ENCODE data around the gene CNTLN. TPM values are rescaled to one million over a fixed set of nuclear protein-coding genes. Genes with fewer than 3 reads are reported as not detected.

CNTLN gene
- total RNA-seq, 1 experiment from 2014 or later, result 6.7 TPM

GRCh38 chr9:17402309-17402708, 267.5 kb downstream of the CNTLN start:
- no peak for TF ChIP-seq CTCF (IDR thresholded peaks at IDR 0.05; ENCODE audit: unreplicated experiment)
- no peaks in the 10 kb centered on the region for H3K4me1 Mint-ChIP-seq (ENCODE audit: insufficient read depth, unreplicated experiment)
- intact Hi-C loops (cut with micrococcal nuclease), result loop anchor here (5.0 kb wide), 1 partner anchor 285 kb away; no protein-coding TSS in a partner anchor
- H3K9me3 Mint-ChIP-seq (ENCODE audit: unreplicated experiment), result no peaks in the 10 kb centered on the region
- POLR2A ChIA-PET, result no interaction called here
- peak; percentile 44 for DNase-seq (ENCODE audit: unreplicated experiment)
- H3K27ac Mint-ChIP-seq (ENCODE audit: low read depth, unreplicated experiment), result no peak overlapping the region
- CTCF ChIA-PET, result interaction anchor here (0.6 to 1.2 kb wide), 4 partner anchors 17 to 409 kb away, joined by 3 to 4 read pairs (median 4); no protein-coding TSS in a partner anchor
- no peak overlapping the region for H3K4me3 Mint-ChIP-seq (ENCODE audit: unreplicated experiment)
- no TSS peak for BruUV-seq (replicated peaks)
- peaks cover 4% of the 10 kb centered on the region for H3K36me3 Mint-ChIP-seq (ENCODE audit: insufficient read depth, unreplicated experiment)
- no peaks in the 10 kb centered on the region for H3K27me3 Mint-ChIP-seq (ENCODE audit: insufficient read depth, unreplicated experiment)

GRCh38 chr9:17403539-17403938, 268.7 kb downstream of the CNTLN start:
- peaks cover 4% of the 10 kb centered on the region for H3K36me3 Mint-ChIP-seq (ENCODE audit: insufficient read depth, unreplicated experiment)
- no peaks in the 10 kb centered on the region for H3K4me1 Mint-ChIP-seq (ENCODE audit: insufficient read depth, unreplicated experiment)
- no peak overlapping the region for H3K27ac Mint-ChIP-seq (ENCODE audit: low read depth, unreplicated experiment)
- no TSS peak for BruUV-seq (replicated peaks)
- no peak for DNase-seq (ENCODE audit: unreplicated experiment)
- H3K9me3 Mint-ChIP-seq (ENCODE audit: unreplicated experiment), result no peaks in the 10 kb centered on the region
- no peak overlapping the region for H3K4me3 Mint-ChIP-seq (ENCODE audit: unreplicated experiment)
- no peaks in the 10 kb centered on the region for H3K27me3 Mint-ChIP-seq (ENCODE audit: insufficient read depth, unreplicated experiment)
- TF ChIP-seq CTCF (IDR thresholded peaks at IDR 0.05; ENCODE audit: unreplicated experiment), result no peak
- CTCF ChIA-PET, result interaction anchor here (0.6 to 1.1 kb wide), 3 partner anchors 18 to 343 kb away, joined by 3 to 6 read pairs (median 4); no protein-coding TSS in a partner anchor
- intact Hi-C loops (cut with micrococcal nuclease), result loop anchor here (5.0 kb wide), 1 partner anchor 286 kb away; no protein-coding TSS in a partner anchor
- POLR2A ChIA-PET, result interaction anchor here (0.6 kb wide), 1 partner anchor 39 kb away, joined by 4 read pairs; no protein-coding TSS in a partner anchor

GRCh38 chr9:17414986-17415385, 280.1 kb downstream of the CNTLN start:
- Mint-ChIP-seq H3K4me1 (ENCODE audit: insufficient read depth, unreplicated experiment) (no peaks in the 10 kb centered on the region), H3K27ac (ENCODE audit: low read depth, unreplicated experiment) (no peak overlapping the region), H3K4me3 (ENCODE audit: unreplicated experiment) (no peak overlapping the region), H3K9me3 (ENCODE audit: unreplicated experiment) (no peaks in the 10 kb centered on the region), H3K27me3 (ENCODE audit: insufficient read depth, unreplicated experiment) (no peaks in the 10 kb centered on the region), H3K36me3 (ENCODE audit: insufficient read depth, unreplicated experiment) (peaks cover 12% of the 10 kb centered on the region)
- ChIA-PET CTCF (interaction anchor here (0.8 to 1.1 kb wide), 2 partner anchors 10 to 33 kb away, joined by 3 to 4 read pairs; no protein-coding TSS in a partner anchor), POLR2A (no interaction called here)
- TF ChIP-seq CTCF (IDR thresholded peaks at IDR 0.05; ENCODE audit: unreplicated experiment), result no peak
- no TSS peak for BruUV-seq (replicated peaks)
- no peak for DNase-seq (ENCODE audit: unreplicated experiment)
- intact Hi-C loops (cut with micrococcal nuclease), result no loop called here

GRCh38 chr9:17422994-17423680, 288.3 kb downstream of the CNTLN start:
- H3K4me3 Mint-ChIP-seq (ENCODE audit: unreplicated experiment), result no peak overlapping the region
- no peak for TF ChIP-seq CTCF (IDR thresholded peaks at IDR 0.05; ENCODE audit: unreplicated experiment)
- POLR2A ChIA-PET, result no interaction called here
- no peaks in the 10 kb centered on the region for H3K27me3 Mint-ChIP-seq (ENCODE audit: insufficient read depth, unreplicated experiment)
- H3K27ac Mint-ChIP-seq (ENCODE audit: low read depth, unreplicated experiment), result no peak overlapping the region
- no peaks in the 10 kb centered on the region for H3K9me3 Mint-ChIP-seq (ENCODE audit: unreplicated experiment)
- H3K36me3 Mint-ChIP-seq (ENCODE audit: insufficient read depth, unreplicated experiment), result peaks cover 8% of the 10 kb centered on the region
- intact Hi-C loops (cut with micrococcal nuclease), result no loop called here
- CTCF ChIA-PET, result no interaction called here
- H3K4me1 Mint-ChIP-seq (ENCODE audit: insufficient read depth, unreplicated experiment), result no peaks in the 10 kb centered on the region
- BruUV-seq (replicated peaks), result no TSS peak
- DNase-seq (ENCODE audit: unreplicated experiment), result peak; percentile 27
